AG08395 (cell line): Measurements from ENCODE around the gene ARMC6.
A peak's percentile ranks its signal among the peaks of the same experiment; 100 is the strongest.
"Not testable (repeated sequence)": the region's sequence is repeated elsewhere in the genome, so short reads cannot be mapped to it uniquely, and the experiment has no call there.

Source experiments
- DNase-seq: peaks from one replicate; pipeline ENCODE4 v3.0.0; 2012; ENCODE audit warnings: mixed read lengths, low spot score

Gene ARMC6

DNA sequence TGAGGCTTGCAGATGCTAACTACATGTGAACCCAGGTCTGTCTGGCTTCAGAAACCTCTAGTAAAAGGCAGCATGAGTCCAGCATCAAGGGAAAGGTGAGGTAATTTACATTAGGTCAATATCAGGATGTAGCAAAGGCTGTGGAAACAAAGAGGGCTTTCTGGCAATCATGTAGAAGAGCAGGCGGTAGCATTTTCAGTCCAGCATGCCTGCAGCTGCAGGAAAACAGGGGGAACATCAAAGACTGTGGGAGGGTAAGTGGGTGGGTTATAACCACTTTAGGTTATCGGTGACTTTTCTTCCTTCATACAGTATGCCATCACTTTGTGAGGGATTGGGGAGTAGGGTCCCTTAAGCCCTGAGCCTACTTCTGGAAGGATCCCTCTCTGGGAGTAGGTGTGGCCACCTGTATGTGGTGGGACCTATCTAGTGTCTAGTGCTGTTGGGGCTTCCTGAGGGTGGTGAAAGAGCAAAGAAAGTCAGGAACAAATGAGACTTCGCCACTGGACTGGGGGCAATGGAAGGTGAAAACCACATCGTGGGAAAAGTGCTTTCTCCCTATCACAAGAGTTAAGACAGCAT is 10.9 kb upstream of the ARMC6 start:
- no peak for DNase-seq

GRCh38 chr19:19023376-19023775 is 10.0 kb upstream of the ARMC6 start:
- DNase-seq, result not testable (repeated sequence)

GRCh38 chr19:19025861-19026260 is 7.5 kb upstream of the ARMC6 start:
- no peak for DNase-seq

DNA sequence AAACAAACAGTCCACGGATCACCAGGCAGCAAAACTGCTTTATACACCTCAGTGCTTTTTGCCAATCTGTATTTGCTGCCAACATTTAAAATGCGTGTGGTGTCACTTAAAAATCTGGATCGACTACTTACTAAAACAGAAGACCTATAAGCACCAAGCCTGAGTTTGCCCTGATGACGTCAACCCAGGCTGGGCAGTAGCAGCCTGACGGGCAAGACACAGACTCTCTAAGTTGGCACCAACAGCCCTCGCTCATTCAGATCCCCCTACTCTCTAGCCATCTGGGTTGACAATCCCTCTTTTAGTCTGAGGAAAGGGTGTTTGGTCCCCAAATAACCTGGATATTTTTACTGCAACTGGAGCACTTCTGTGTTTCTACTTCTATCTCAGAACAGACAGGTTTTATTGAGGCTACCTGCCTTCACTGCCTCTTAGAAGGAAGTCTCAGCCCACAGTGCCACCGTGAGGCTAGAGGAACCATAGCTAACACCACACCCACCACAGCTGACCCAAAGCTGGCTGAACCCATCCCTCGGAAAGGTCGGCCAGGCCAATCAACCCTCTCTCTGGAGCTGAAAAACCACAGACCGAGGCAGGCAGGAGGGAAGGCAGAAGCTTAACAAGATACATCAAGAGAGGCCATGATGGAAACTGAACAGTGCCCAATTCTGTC is 7.0 kb upstream of the ARMC6 start:
- DNase-seq, result no peak

- DNase-seq, result no peak
Observed at GRCh38 chr19:19027228-19027627, 6.2 kb upstream of the ARMC6 start.

- DNase-seq, result no peak
Observed at GRCh38 chr19:19028526-19028925, 4.9 kb upstream of the ARMC6 start.

DNA sequence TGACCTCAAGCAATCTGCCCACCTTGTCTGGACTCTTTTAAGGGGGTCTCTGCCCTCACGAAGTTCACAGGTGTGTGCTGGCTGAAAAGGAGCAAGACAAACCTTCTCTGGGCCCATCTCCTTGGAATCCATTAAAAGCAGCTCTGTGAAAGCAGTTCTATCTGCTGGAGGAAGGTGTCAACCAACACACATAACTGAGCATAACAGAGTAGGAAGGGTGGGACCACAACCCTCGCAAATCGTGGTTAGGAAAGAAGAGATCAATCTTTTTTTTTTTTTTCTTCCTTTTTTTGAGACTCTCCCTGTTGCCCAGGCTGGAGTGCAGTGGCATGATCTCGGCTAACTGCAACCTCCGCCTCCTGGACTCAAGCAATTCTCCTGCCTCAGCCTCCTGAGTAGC is 1.5 kb upstream of the ARMC6 start:
- DNase-seq, result no peak

DNA sequence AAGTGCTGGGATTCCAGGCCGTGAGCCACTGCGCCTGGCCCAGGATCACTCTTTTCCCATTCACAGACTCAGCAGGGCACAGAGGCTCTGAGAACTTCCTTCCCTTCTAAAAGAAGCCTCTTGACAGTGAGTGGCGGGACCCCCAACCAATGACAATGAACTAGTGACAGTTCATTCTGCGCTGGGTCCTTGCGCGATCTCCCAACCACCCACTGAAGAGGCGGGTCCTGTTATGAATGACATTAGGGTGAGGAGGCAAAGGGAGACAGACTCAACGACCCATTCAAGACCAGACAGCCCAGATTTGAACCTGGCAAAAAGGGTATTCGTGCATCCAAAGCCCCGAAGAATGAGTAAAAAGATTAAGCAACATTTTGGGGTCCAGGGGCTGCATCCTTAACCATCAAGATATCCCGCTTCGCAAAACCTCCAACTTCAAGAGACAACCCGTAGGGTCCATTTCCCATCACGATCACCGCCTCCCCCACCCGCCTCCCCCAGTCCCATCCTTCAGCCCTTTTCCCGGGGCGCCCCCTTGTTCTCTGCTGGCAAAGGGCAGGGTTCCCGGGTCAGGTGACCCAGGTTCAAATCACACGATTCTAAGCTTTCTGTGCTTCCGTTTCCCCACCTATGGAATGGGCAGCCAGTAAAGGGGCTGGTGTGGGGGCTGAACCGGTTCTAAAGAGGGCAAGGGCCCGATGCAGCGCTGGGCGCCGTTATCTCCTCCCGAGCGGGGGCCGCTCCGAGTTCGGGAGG is 805 bp upstream of the ARMC6 start:
- DNase-seq, result peak; percentile 96

DNA sequence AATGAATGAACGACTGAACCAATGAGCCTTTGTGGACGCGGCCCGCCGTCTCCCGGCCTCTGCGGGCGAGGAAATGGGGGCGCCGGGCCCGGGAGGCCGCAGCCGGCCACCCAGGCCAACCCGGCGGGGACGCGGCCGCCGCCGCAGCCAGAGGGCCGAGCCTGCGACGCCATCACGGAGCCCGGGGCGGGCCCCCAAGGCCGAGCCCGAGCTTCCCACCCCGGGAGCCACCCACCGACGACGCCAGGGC is 302 bp upstream of the ARMC6 start:
- no peak for DNase-seq

DNA sequence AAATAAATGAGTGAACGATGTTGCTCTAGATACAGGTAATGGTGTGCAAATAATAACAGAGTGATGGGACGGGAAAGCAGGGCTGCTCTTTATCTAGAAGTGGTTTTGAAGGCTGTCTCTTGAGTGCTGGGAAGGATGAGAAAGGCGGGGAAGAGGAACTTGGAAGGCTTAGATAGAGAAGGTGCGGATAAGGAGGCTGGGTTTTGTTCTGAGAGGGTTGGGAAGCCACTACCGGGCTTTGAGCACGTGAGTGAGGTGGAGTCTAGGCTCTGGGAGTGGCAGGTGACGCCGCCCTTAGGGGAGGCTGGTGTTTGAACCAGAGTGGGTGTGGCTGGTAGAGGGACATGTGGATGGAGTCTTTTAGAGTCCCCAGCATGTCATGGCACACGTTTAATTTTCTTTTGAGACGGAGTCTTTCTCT is 811 bp downstream of the ARMC6 start:
- DNase-seq, result peak; percentile 82

DNA sequence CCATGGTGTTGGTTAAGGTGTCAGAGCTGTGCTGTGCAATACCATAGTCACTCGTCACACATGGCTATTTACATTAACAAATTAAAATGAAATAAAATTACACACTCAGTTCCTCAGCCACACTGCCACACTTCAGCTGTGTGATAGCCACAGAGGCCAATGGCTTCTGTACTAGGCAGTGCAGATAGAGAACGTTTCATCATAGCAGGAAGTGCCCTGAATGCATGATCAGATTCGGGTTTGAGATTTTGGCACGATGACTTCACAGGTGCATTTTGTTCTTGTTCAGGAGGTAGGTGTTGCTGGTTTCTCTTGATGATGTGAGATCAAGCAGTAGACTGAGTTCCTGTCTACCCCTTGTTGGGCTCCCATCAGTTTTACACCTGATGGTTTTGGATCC is 6.5 kb downstream of the ARMC6 start:
- no peak for DNase-seq

DNA sequence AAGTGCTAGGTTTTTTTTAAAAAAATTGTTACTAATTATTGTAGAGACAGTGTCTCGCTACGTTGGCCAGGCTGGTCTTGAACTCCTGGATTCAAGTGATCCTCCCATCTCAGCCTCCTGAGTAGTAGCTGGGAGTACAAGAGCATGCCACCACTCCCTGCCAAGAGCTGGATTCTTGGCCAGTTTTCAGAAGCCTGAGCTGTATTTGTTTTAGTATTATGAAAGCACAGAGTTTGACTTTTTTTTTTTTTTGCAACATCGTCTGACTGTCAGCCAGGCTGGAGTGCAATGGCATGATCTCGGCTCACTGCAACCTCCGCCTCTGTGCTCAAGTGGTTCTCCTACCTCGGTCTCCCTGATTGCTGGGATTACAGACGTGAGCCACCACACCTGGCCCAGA is 7.0 kb downstream of the ARMC6 start:
- peak; percentile 68 for DNase-seq

DNA sequence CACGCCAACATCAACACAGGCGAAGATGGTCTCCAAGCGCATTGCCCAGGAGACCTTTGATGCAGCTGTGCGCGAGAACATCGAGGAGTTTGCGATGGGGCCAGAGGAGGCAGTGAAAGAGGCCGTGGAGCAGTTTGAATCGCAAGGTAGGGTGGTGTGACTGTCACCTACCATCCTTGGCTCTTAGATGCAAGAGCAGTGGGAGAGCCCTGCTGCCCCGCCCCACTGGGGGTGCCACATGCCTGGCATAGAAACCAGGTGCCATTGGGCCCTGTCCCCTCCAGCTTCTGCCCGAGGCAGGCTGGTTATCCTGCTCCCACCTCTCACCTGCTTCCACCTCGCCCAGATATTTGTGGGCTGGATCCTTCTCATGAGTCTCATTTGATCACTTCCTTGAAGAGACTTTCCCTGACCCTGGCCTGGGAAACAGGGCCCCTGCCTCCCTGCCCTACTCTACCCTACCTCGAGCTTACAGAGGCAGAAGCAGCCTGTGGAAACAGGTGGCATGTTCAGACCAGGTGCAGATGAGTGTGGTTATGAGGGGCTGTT is 9.4 kb downstream of the ARMC6 start:
- no peak for DNase-seq

- DNase-seq, result no peak
Observed at GRCh38 chr19:19043481-19043880, 10.1 kb downstream of the ARMC6 start.

DNA sequence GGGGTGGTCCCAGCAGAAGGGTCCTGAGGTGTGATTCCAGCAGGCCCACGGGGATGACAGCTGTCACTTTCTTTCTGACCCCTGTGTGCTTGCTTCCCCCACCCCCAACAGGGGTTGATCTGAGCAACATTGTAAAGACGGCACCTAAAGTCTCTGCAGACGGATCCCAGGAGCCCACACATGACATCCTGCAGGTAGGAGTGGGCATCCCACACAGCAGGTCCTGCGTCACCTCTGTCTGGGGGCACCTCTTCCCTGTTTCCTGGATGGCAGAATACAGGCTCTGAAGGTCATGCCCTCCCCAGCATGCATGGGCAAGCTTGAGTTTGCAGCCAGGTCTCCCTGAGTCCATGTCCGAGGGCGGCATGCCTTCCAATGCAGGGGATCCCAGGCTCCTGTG is 10.5 kb downstream of the ARMC6 start:
- DNase-seq, result no peak

DNA sequence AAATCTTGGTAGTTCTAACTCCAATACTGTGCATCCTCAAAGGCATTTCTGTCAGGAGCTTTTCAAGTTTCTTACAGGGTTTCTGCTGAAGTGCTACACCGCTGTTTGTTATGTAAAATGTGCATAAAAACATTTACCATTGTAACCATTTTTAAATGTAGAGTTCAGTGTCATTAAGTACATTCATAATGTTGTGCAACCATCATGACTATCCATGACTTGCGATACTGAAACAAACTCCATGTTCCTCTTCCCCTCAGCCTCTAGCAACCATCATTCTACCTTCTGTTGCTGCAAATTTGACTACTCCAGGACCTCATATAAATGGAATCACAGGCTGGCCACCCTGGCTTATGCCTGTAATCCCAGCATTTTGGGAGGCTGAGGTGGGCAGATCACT is 16.0 kb downstream of the ARMC6 start:
- DNase-seq, result no peak

DNA sequence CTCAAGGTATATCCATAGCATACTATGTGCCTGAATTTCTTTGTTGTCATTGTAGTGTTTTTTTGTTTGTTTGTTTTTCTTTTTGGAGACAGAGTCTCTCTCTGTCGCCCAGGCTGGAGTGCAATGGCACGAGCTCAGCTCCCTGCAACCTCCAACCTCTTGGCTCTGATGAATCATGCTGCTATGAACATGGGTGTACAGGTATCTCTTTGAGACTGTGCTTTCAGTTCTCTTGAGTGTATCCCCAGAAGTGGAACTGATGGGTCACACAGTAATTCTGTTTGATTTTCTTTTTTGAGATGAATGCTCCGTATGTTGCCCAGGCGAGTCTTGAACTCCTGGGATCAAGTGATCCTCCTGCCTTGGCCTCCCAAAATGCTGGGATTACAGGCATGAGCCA is 16.7 kb downstream of the ARMC6 start:
- no peak for DNase-seq

- no peak for DNase-seq
Observed at GRCh38 chr19:19050731-19051130, 17.3 kb downstream of the ARMC6 start.

DNA sequence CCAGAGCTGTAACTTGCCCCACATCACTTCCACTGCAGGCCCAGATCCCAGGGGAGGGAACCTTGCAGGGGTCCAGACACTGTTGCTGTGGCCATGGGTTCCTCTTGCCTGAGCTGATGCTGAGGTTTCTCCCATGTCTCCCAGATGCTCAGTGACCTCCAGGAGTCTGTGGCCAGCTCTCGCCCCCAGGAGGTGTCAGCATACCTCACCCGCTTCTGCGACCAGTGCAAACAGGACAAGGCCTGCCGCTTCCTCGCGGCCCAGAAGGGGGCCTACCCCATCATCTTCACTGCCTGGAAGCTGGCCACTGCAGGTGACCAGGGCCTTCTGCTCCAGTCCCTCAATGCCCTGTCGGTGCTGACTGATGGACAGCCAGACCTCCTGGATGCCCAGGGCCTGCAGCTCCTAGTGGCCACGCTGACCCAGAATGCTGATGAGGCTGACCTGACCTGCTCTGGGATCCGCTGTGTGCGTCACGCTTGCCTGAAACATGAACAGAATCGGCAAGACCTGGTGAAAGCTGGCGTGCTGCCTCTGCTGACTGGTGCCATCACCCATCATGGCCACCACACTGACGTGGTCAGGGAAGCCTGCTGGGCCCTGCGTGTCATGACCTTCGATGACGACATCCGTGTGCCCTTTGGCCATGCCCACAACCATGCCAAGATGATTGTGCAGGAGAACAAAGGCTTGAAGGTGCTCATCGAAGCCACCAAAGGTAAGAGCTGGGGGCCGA is 18.2 kb downstream of the ARMC6 start:
- no peak for DNase-seq

- DNase-seq, result no peak
Observed at GRCh38 chr19:19052921-19053320, 19.5 kb downstream of the ARMC6 start.

GRCh38 chr19:19053508-19054314 is 20.3 kb downstream of the ARMC6 start:
- peak; percentile 67 for DNase-seq
